GM19395 (cell line): ENCODE data around the gene NEK4.
A peak's percentile ranks its signal among the peaks of the same experiment; 100 is the strongest.
"Not testable (repeated sequence)": the region's sequence is repeated elsewhere in the genome, so short reads cannot be mapped to it uniquely, and the experiment has no call there.

Experiments used
- ATAC-seq: cut with Tn5 transposase; IDR thresholded peaks from one replicate; pipeline ENCODE4 v1.9.1; 2021; ENCODE audit warnings: mild to moderate bottlenecking, moderate library complexity; ENCODE audit not compliant: unreplicated experiment

NEK4 gene

GRCh38 chr3:52678265-52679198 lies 92.2 kb downstream of the NEK4 start:
- ATAC-seq, result no peak

- ATAC-seq, result not testable (repeated sequence)
These were observed 94.5 kb downstream of the NEK4 start for GRCh38 chr3:52676201-52676600.

- ATAC-seq, result no peak
These were observed 99.1 kb downstream of the NEK4 start for GRCh38 chr3:52671676-52672075.

- peak; percentile 94 for ATAC-seq
These were observed 99.9 kb downstream of the NEK4 start for GRCh38 chr3:52670621-52671521.

- ATAC-seq, result no peak
These were observed 107.6 kb downstream of the NEK4 start for GRCh38 chr3:52663098-52663497.

- ATAC-seq, result no peak
These were observed 110.7 kb downstream of the NEK4 start for GRCh38 chr3:52660046-52660445.
